ENCODE measurements around the gene ZFYVE9. TPM values are rescaled to one million over a fixed set of nuclear protein-coding genes. Genes with fewer than 3 reads are reported as not detected.

The ZFYVE9 gene
- total and polyA plus RNA-seq, 9 of the 15 experiments (the other 6 are each of a cell fraction or from before 2014, with no cell fraction given) = 0.52 to 14.4 (median 8.9) TPM

DNA sequence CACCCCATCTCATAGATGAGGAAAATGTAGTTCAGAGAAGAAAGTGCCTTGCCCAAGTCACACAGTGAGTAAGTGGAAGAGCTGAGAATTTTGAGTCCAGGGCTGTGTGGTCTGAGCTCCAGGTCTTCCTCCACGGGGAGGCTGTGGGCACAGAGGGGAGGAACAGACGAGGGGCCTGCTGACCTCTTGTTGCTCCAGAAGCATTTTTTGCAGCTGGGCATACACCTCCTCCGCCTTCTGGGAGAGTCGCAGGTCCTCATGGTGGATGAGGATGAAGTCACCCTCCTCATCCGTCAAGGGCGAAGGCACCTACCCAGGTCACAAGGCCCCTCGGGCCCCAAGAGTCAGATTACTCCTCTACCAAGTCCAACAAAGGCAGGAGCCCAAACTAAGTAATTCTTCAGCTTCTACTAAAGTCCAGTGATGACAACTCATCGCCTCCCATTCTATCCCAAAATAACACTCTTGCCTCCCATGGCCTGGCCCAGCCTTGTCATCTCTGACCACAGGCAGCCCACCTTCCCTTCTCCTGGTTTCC lies 215.0 kb downstream of the ZFYVE9 start (continued):
- no peak for TF ChIP-seq PYGO2 (tag; IDR thresholded peaks at IDR 0.05)
- TF ChIP-seq SREBF2 (CRISPR knock-in tag; IDR thresholded peaks at IDR 0.05) = no peak
- no peak for TF ChIP-seq ETV5 (CRISPR knock-in tag; IDR thresholded peaks at IDR 0.05; ENCODE audit: low read depth)
- TF ChIP-seq NBN (IDR thresholded peaks at IDR 0.05; ENCODE audit: low read depth) = no peak
- no peak for TF ChIP-seq MCM2 (IDR thresholded peaks at IDR 0.05; ENCODE audit: low read depth)
- TF ChIP-seq, protein P1, sequence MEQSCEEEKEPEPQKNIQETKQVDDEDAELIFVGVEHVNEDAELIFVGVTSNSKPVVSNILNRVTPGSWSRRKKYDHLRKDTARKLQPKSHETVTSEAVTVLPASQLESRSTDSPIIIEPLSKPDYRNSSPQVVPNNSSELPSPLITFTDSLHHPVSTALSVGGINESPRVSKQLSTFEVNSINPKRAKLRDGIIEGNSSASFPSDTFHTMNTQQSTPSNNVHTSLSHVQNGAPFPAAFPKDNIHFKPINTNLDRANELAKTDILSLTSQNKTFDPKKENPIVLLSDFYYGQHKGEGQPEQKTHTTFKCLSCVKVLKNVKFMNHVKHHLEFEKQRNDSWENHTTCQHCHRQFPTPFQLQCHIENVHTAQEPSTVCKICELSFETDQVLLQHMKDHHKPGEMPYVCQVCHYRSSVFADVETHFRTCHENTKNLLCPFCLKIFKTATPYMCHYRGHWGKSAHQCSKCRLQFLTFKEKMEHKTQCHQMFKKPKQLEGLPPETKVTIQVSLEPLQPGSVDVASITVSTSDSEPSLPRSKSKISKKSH (CRISPR knock-in tag; IDR thresholded peaks at IDR 0.05) = no peak
- TF ChIP-seq SRSF7 (optimal IDR thresholded peaks at IDR 0.05; ENCODE audit: low read depth, low read length) = no peak
- TF ChIP-seq, protein P2, sequence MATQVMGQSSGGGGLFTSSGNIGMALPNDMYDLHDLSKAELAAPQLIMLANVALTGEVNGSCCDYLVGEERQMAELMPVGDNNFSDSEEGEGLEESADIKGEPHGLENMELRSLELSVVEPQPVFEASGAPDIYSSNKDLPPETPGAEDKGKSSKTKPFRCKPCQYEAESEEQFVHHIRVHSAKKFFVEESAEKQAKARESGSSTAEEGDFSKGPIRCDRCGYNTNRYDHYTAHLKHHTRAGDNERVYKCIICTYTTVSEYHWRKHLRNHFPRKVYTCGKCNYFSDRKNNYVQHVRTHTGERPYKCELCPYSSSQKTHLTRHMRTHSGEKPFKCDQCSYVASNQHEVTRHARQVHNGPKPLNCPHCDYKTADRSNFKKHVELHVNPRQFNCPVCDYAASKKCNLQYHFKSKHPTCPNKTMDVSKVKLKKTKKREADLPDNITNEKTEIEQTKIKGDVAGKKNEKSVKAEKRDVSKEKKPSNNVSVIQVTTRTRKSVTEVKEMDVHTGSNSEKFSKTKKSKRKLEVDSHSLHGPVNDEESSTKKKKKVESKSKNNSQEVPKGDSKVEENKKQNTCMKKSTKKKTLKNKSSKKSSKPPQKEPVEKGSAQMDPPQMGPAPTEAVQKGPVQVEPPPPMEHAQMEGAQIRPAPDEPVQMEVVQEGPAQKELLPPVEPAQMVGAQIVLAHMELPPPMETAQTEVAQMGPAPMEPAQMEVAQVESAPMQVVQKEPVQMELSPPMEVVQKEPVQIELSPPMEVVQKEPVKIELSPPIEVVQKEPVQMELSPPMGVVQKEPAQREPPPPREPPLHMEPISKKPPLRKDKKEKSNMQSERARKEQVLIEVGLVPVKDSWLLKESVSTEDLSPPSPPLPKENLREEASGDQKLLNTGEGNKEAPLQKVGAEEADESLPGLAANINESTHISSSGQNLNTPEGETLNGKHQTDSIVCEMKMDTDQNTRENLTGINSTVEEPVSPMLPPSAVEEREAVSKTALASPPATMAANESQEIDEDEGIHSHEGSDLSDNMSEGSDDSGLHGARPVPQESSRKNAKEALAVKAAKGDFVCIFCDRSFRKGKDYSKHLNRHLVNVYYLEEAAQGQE (IDR thresholded peaks at IDR 0.05; ENCODE audit: borderline replicate concordance) = no peak
- TF ChIP-seq, protein P2 (CRISPR knock-in tag; IDR thresholded peaks at IDR 0.05; ENCODE audit: low read depth) = no peak
- no peak for TF ChIP-seq ZNF507 (tag; conservative IDR thresholded peaks at IDR 0.05)

Data from K562 (cell line).